ENCODE results near the gene TYW1B.
"Not testable (repeated sequence)": the region's sequence is repeated elsewhere in the genome, so short reads cannot be mapped to it uniquely, and the experiment has no call there.

- TF ChIP-seq EZH2phosphoT487, CTCF, EZH2 (IDR thresholded peaks at IDR 0.05): not testable (repeated sequence)
Observed at GRCh38 chr7:72641485-72642248, 186.3 kb downstream of the TYW1B start.
